Naive B cell (primary cell): ENCODE measurements around the gene PCNX1. TPM values are rescaled to one million over a fixed set of nuclear protein-coding genes. Genes with fewer than 3 reads are reported as not detected.
"Not testable (repeated sequence)": the region's sequence is repeated elsewhere in the genome, so short reads cannot be mapped to it uniquely, and the experiment has no call there.

Source experiments
- ATAC-seq, 2 donors: fragments of 150-1000 bp; cut with Tn5 transposase; 2 replicates each; pipeline ENCODE4 v1.10.0; 2021; ENCODE audit warnings: low read depth in 2 of 2, mild to moderate bottlenecking in 2 of 2, moderate library complexity in 2 of 2
- DNase-seq: peaks from one replicate; pipeline ENCODE4 v3.0.0; 2022
- H3K27ac Mint-ChIP-seq, 6 donors: one replicate each; pipeline ENCODE4 v1.8.0; 2020 to 2022; ENCODE audit warnings: mild to moderate bottlenecking in 6 of 6, mixed read lengths in 6 of 6, moderate library complexity in 5 of 6, inconsistent platforms in 2 of 6
- H3K27me3 Mint-ChIP-seq, 3 donors: one replicate each; pipeline ENCODE4 v1.8.0; 2021 to 2022; ENCODE audit warnings: mixed read lengths in 3 of 3, mild to moderate bottlenecking in 1 of 3
- H3K36me3 Mint-ChIP-seq, 2 donors: one replicate each; pipeline ENCODE4 v1.8.0; 2020 to 2022; ENCODE audit warnings: mixed read lengths in 2 of 2, inconsistent platforms in 1 of 2, mild to moderate bottlenecking in 1 of 2
- H3K4me1 Mint-ChIP-seq, 3 donors: one replicate each; pipeline ENCODE4 v1.8.0; 2020 to 2022; ENCODE audit warnings: mixed read lengths in 3 of 3, inconsistent platforms in 1 of 3, mild to moderate bottlenecking in 1 of 3, moderate library complexity in 1 of 3
- H3K4me3 Mint-ChIP-seq, 8 donors: one replicate each; pipeline ENCODE4 v1.8.0; 2020 to 2022; ENCODE audit warnings: mild to moderate bottlenecking in 8 of 8, mixed read lengths in 8 of 8, moderate library complexity in 8 of 8, inconsistent platforms in 2 of 8
- H3K9me3 Mint-ChIP-seq, 7 donors: one replicate each; pipeline ENCODE4 v1.8.0; 2020 to 2022; ENCODE audit warnings: mixed read lengths in 7 of 7, mild to moderate bottlenecking in 5 of 7, inconsistent platforms in 2 of 7, moderate library complexity in 1 of 7
- polyA plus RNA-seq, 6 donors: library from polyadenylated mRNA; unstranded; fragments of 300-500 nt; fragmentation: Illumina TruSeq; gene quantifications; one replicate each; pipeline ENCODE4 v1.2.3, GENCODE V29; 2021; ENCODE audit warnings: low read depth in 6 of 6

The PCNX1 gene
- polyA plus RNA-seq, 6 donors from 2014 or later = 4.8 to 10.7 (median 7.5) TPM

DNA sequence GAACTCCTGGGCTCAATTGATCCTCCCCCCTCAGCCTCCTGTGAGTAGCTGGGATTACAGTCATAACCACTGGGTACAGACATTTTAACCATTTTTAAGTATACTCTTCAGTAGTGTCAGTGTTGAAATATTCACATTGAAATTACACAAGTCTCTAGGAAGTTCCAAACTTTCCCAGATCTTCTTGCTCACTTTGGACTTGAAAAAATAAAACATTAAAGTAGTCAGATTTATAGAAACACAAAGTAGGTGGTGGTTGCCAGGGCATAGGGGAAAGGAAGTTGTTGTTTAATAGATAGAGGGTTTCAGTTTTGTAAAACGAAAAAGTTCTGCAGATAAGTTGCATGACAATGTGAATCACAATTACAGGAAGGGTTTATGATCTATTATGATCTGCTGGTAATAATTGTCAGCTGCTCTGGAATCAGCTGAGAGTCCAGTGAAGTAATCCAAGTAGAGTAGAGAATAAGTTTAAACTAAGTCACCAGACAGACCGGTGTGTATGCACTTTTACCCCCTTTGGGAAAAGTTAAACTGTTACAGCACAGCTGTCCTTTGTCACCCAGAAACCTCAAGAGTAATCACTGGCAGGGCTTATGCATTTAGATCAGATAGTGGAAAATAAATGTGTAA lies 27.4 kb downstream of the PCNX1 start:
- peak in 1 of 2 donors; percentile 23 for ATAC-seq
- peaks cover 45 to 60% (median 48%) of the 10 kb centered on the region in 3 donors for H3K4me1 Mint-ChIP-seq
- no peaks in the 10 kb centered on the region for H3K27me3 Mint-ChIP-seq

DNA sequence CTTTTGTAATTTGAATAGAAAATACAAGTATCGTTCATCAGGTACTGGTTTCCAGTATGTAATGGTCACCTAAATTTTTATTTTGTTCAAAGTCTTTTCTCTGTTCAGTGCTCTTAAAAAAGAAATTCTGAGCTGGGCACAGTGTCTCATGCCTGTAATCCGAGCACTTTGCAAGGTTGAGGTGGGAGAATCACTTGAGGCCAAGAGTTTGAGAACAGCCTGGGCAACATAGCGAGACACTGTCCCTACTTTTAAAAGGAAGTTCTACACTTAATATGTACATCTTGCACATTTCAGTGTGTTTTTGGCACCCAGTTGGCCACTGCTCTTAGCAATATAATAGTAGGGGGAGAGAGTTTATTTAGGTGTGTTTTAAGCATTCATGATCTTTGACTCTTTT lies 27.9 kb downstream of the PCNX1 start:
- no peak for ATAC-seq
- no peaks in the 10 kb centered on the region for H3K27me3 Mint-ChIP-seq
- H3K4me3 Mint-ChIP-seq = peak overlapping the region in 1 of 8 donors; percentile 37
- no peak for DNase-seq
- peaks cover 0 to 12% (median 8%) of the 10 kb centered on the region in 7 donors for H3K9me3 Mint-ChIP-seq
- no peaks in the 10 kb centered on the region for H3K36me3 Mint-ChIP-seq
- peaks cover 45 to 60% (median 45%) of the 10 kb centered on the region in 3 donors for H3K4me1 Mint-ChIP-seq
- peak overlapping the region in 2 of 6 donors; percentile 42 to 43 for H3K27ac Mint-ChIP-seq

More for the DNA sequence above, 27.4 kb downstream of the PCNX1 start:
- peak overlapping the region in 3 of 8 donors; percentile 22 to 52 (median 37) for H3K4me3 Mint-ChIP-seq
- DNase-seq = no peak
- peak overlapping the region in 4 of 6 donors; percentile 7 to 86 (median 36) for H3K27ac Mint-ChIP-seq
- peaks cover 0 to 7% (median 4%) of the 10 kb centered on the region in 7 donors for H3K9me3 Mint-ChIP-seq
- no peaks in the 10 kb centered on the region for H3K36me3 Mint-ChIP-seq

DNA sequence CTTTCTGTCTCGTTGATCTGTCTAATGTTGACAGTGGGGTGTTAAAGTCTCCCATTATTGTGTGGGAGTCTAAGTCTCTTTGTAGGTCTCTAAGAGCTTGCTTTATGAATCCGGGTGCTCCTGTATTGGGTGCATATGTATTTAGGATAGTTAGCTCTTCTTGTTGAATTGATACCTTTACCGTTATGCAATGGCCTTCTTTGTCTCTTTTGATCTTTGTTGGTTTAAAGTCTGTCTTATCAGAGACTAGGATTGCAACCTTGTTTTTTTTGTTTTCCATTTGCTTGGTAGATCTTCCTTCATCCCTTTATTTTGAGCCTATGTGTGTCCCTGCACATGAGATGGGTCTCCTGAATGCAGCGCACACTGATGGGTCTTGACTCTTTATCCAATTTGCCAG lies 32.4 kb downstream of the PCNX1 start:
- Mint-ChIP-seq H3K4me1 (peaks cover 24 to 55% (median 44%) of the 10 kb centered on the region in 3 donors), H3K27ac (peak overlapping the region in 1 of 6 donors; percentile 3), H3K36me3 (peaks cover 27 to 36% of the 10 kb centered on the region in 2 donors), H3K9me3 (peaks cover 11 to 50% (median 41%) of the 10 kb centered on the region in 7 donors)
- H3K27me3 Mint-ChIP-seq, ATAC-seq, DNase-seq, H3K4me3 Mint-ChIP-seq: not testable (repeated sequence)

DNA sequence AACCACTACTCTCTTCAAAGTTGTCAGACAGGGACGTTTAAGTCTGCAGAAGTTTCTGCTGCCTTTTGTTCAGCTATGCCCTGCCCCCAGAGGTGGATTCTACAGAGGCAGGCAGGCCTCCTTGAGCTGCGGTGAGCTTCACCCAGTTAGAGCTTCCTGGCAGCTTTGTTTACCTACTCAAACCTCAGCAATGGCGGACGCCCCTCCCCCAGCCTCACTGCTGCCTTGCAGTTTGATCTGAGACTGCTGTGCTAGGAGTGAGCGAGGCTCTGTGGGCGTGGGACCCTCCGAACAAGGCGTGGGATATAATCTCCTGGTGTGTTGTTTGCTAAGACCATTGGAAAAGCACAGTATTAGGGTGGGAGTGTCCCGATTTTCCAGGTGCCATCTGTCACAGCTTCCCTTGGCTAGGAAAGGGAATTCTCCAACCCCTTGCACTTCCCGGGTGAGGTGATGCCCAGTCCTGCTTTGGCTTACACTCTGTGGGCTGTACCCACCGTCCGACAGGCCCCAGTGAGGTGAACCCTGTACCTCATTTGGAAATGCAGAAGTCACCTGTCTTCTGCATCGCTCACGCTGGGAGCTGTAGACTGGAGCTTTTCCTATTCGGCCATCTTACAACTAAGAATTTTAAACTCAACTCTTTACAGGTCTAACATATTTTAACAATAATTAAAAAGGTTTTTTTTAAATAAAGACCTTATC lies 34.5 kb downstream of the PCNX1 start:
- ATAC-seq, H3K27me3 Mint-ChIP-seq, DNase-seq, H3K4me3 Mint-ChIP-seq: not testable (repeated sequence)
- Mint-ChIP-seq H3K27ac (peak overlapping the region in 1 of 6 donors; percentile 55), H3K36me3 (peaks cover 32 to 52% of the 10 kb centered on the region in 2 donors), H3K4me1 (peaks cover 20 to 43% (median 35%) of the 10 kb centered on the region in 3 donors), H3K9me3 (peaks cover 11 to 65% (median 49%) of the 10 kb centered on the region in 7 donors)

DNA sequence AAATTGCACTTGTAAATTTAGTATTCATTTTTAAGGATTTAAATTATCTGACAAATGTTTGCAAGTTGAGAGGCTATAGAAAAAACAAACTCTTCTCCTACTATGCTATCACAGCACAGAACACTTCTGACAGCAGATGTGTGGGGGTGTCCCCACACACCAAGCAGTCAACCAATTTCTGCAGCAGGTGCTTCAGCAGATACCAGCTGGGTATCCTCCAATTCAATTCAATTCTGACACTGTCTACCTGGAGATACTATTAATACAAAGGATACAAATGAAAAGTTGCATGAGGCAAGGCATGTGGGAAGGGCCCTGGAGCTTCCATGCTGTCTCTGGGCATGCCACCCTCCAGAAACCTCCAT lies 35.1 kb downstream of the PCNX1 start:
- ATAC-seq (no peak), DNase-seq (no peak)
- H3K27ac Mint-ChIP-seq = no peak overlapping the region
- no peak overlapping the region for H3K4me3 Mint-ChIP-seq
- H3K27me3 Mint-ChIP-seq = no peaks in the 10 kb centered on the region
- H3K9me3 Mint-ChIP-seq = peaks cover 11 to 71% (median 53%) of the 10 kb centered on the region in 7 donors
- H3K36me3 Mint-ChIP-seq = peaks cover 37 to 57% of the 10 kb centered on the region in 2 donors
- H3K4me1 Mint-ChIP-seq = peaks cover 20 to 40% (median 31%) of the 10 kb centered on the region in 3 donors

GRCh38 chr14:70942721-70943120 lies 35.5 kb downstream of the PCNX1 start:
- Mint-ChIP-seq H3K36me3 (peaks cover 41 to 61% of the 10 kb centered on the region in 2 donors), H3K4me1 (peaks cover 17 to 37% (median 27%) of the 10 kb centered on the region in 3 donors), H3K4me3 (peak overlapping the region in 1 of 8 donors; percentile 37), H3K9me3 (peaks cover 15 to 75% (median 56%) of the 10 kb centered on the region in 7 donors)
- not testable (repeated sequence) for H3K27me3 Mint-ChIP-seq, ATAC-seq, DNase-seq, H3K27ac Mint-ChIP-seq

- ATAC-seq (no peak), DNase-seq (no peak)
- Mint-ChIP-seq H3K27me3 (no peaks in the 10 kb centered on the region), H3K4me3 (no peak overlapping the region), H3K9me3 (peaks cover 15 to 81% (median 60%) of the 10 kb centered on the region in 7 donors), H3K36me3 (peaks cover 46 to 68% of the 10 kb centered on the region in 2 donors), H3K27ac (no peak overlapping the region), H3K4me1 (peaks cover 14 to 27% (median 24%) of the 10 kb centered on the region in 3 donors)
These were observed 36.6 kb downstream of the PCNX1 start for GRCh38 chr14:70943838-70944237.

GRCh38 chr14:70947739-70948138 lies 40.5 kb downstream of the PCNX1 start:
- no peak overlapping the region for H3K4me3 Mint-ChIP-seq
- no peak for ATAC-seq
- H3K27ac Mint-ChIP-seq = no peak overlapping the region
- no peak for DNase-seq
- peaks cover 54 to 60% of the 10 kb centered on the region in 2 donors for H3K36me3 Mint-ChIP-seq
- no peaks in the 10 kb centered on the region for H3K27me3 Mint-ChIP-seq
- H3K9me3 Mint-ChIP-seq = peaks cover 10 to 51% (median 37%) of the 10 kb centered on the region in 7 donors
- peaks cover 3 to 6% (median 5%) of the 10 kb centered on the region in 3 donors for H3K4me1 Mint-ChIP-seq

GRCh38 chr14:70952485-70952884 lies 45.2 kb downstream of the PCNX1 start:
- no peak for DNase-seq
- no peak for ATAC-seq
- Mint-ChIP-seq H3K4me3 (no peak overlapping the region), H3K36me3 (peaks cover 17 to 33% of the 10 kb centered on the region in 2 donors), H3K27ac (peak overlapping the region in 1 of 6 donors; percentile 59), H3K4me1 (no peaks in the 10 kb centered on the region), H3K27me3 (no peaks in the 10 kb centered on the region), H3K9me3 (peaks cover under 1 to 9% (median 6%) of the 10 kb centered on the region in 7 donors)

DNA sequence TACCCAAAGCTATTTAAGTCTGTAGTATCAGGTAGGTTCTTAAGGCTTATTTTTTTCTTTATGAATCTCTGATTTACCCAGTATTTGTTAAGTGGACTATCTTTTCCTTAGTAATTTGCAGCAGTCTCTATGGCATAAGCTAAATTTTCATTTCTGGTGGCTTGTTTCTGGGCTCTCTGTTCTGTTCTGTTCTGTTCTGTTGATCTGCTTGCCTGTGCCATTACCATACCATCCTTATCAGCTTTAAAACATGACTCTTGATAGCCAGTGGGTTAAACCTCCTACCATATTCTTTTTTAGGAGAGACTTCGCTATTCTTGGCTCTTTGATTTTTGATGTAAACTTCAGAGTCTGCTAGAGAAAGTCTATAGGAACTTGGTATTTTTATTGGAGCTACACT lies 46.8 kb downstream of the PCNX1 start:
- no peak for ATAC-seq
- no peak overlapping the region for H3K4me3 Mint-ChIP-seq
- H3K9me3 Mint-ChIP-seq = peaks cover 0 to 2% (median 0%) of the 10 kb centered on the region in 7 donors
- peaks cover 8 to 27% of the 10 kb centered on the region in 2 donors for H3K36me3 Mint-ChIP-seq
- H3K27ac Mint-ChIP-seq = no peak overlapping the region
- no peak for DNase-seq
- no peaks in the 10 kb centered on the region for H3K27me3 Mint-ChIP-seq
- H3K4me1 Mint-ChIP-seq = no peaks in the 10 kb centered on the region

DNA sequence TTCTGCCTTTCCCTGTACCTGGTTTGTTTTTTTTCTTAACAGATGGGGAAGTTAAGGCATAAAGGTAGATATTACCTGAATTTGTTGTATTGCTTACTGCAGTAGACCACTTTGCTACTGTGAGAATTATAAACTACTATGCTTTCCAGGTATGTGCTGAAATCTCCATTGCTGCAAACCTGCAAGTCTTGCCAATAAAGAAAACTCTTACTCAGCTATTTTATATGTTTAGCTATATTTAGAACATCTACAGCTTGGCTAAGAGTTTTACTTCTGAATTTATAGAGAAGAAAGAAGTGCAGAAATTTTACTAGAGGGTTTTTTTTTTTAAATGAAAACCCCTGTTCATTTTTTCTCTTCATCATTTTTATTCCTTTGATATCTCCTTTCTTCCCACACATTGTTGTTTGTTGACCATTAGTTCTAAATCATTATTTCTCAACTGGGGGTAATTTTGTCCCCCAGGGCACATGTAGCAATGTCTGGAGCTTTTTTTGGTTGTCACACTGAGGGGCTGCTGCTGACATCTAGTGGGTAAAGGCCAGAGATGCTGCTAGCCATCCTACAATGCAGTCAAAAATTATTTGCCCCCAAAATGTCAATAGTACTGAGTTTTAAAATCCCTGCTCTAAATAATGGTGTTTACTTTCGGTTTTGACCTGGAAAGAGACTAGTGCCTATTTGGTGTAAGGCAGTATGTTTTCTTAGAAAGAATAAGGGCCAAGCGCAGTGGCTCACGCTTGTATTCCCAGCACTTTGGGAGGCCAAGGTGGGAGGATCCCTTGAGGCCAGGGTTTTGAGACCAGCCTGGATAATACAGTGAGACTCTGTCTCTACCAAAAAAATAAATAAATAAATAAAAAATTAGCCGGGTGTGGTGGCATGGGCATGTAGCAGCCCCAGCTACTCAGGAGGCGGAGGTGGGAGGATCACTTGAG lies 48.6 kb downstream of the PCNX1 start:
- Mint-ChIP-seq H3K27me3 (no peaks in the 10 kb centered on the region), H3K4me3 (no peak overlapping the region), H3K36me3 (peaks cover 0 to 19% of the 10 kb centered on the region in 2 donors), H3K27ac (peak overlapping the region in 1 of 6 donors; percentile 56), H3K9me3 (peaks cover 0 to 2% (median 0%) of the 10 kb centered on the region in 7 donors), H3K4me1 (no peaks in the 10 kb centered on the region)
- peak; percentile 16 for DNase-seq
- ATAC-seq = peak; percentile 43 to 60

GRCh38 chr14:70956511-70956910 lies 49.3 kb downstream of the PCNX1 start:
- no peak for ATAC-seq
- DNase-seq = no peak
- no peak overlapping the region for H3K27ac Mint-ChIP-seq
- no peak overlapping the region for H3K4me3 Mint-ChIP-seq
- no peaks in the 10 kb centered on the region for H3K4me1 Mint-ChIP-seq
- H3K36me3 Mint-ChIP-seq = peaks cover 0 to 14% of the 10 kb centered on the region in 2 donors
- no peaks in the 10 kb centered on the region for H3K27me3 Mint-ChIP-seq
- H3K9me3 Mint-ChIP-seq = peaks cover 0 to 2% (median 0%) of the 10 kb centered on the region in 7 donors

GRCh38 chr14:70957710-70958109 lies 50.5 kb downstream of the PCNX1 start:
- peaks cover 0 to 12% of the 10 kb centered on the region in 2 donors for H3K36me3 Mint-ChIP-seq
- H3K9me3 Mint-ChIP-seq = peaks cover 0 to 2% (median 0%) of the 10 kb centered on the region in 7 donors
- no peak for DNase-seq
- no peaks in the 10 kb centered on the region for H3K27me3 Mint-ChIP-seq
- H3K27ac Mint-ChIP-seq = peak overlapping the region in 1 of 6 donors; percentile 5
- ATAC-seq = no peak
- no peaks in the 10 kb centered on the region for H3K4me1 Mint-ChIP-seq
- no peak overlapping the region for H3K4me3 Mint-ChIP-seq
